ENCODE results near the gene TBPL1.

- TF ChIP-seq CTCF (IDR thresholded peaks at IDR 0.05) (no peak), POLR2A (IDR thresholded peaks at IDR 0.05) (no peak), POLR2AphosphoS5 (IDR thresholded peaks at IDR 0.05) (no peak), EP300 (IDR thresholded peaks at IDR 0.05; ENCODE audit: low read depth) (no peak)
Observed at GRCh38 chr6:134020071-134020470, 67.0 kb downstream of the TBPL1 start.

All from transverse colon (tissue), 4 donors.